GM12864 (cell line): ENCODE measurements around the gene INTS11.
"Not testable (repeated sequence)": the region's sequence is repeated elsewhere in the genome, so short reads cannot be mapped to it uniquely, and the experiment has no call there.

Experiments used
- DNase-seq: peaks from one replicate; pipeline ENCODE4 v3.0.0-alpha.2; 2011; ENCODE audit warnings: low read depth
- H3K4me3 ChIP-seq: 2 replicates; pipeline ENCODE4 v1.5.1; 2011; ENCODE audit warnings: mild to moderate bottlenecking, low read depth, low read length, control low read depth
- TF ChIP-seq, protein P1 (sequence below): IDR thresholded peaks from 2 replicates; pipeline ENCODE4 v1.5.1; 2011; ENCODE audit warnings: low read depth, mild to moderate bottlenecking, moderate library complexity, low read length, control low read depth, inconsistent platforms; ENCODE audit errors: missing control alignments

Gene INTS11

DNA sequence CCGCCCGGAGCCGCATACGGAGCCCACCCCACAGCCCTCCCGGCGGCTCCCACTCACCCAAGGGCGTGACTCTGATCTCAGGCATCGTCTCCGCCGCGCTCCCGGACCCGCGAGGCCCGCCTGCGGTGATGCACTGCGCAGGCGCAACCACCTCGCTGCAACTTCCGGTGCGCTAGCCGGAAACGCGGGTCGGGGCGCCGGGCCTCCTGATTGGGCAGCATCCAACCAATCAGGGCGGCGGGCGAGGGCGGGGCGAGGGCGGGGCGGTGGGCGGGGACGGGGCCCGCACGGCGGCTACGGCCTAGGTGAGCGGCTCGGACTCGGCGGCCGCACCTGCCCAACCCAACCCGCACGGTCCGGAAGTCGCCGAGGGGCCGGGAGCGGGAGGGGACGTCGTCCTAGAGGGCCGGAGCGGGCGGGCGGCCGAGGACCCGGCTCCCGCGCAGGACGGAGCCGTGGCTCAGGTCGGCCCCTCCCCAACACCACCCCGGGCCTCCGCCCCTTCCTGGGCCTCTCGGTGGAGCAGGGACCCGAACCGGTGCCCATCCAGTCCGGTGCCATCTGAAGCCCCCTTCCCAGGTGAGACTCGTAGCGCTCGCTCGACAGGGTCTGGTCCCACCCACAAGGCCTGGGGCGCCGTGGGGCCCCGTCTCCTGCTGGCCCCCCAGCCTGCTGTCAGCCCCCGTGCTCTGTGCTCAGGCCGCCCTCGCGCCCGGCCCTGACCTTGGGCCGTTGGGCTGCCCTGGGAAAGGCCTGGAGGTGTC is at the start of gene INTS11, which contains the start of gene CPTP:
Gene INTS11 (minus strand): TSS at position 137 of the 764 bp plus-strand sequence. CDS start 52 bp downstream, at position 85.
Gene CPTP (plus strand): TSS at position 279 of the 764 bp plus-strand sequence. CDS start 2,109 bp downstream, outside the sequence.
- TF ChIP-seq, protein P1, sequence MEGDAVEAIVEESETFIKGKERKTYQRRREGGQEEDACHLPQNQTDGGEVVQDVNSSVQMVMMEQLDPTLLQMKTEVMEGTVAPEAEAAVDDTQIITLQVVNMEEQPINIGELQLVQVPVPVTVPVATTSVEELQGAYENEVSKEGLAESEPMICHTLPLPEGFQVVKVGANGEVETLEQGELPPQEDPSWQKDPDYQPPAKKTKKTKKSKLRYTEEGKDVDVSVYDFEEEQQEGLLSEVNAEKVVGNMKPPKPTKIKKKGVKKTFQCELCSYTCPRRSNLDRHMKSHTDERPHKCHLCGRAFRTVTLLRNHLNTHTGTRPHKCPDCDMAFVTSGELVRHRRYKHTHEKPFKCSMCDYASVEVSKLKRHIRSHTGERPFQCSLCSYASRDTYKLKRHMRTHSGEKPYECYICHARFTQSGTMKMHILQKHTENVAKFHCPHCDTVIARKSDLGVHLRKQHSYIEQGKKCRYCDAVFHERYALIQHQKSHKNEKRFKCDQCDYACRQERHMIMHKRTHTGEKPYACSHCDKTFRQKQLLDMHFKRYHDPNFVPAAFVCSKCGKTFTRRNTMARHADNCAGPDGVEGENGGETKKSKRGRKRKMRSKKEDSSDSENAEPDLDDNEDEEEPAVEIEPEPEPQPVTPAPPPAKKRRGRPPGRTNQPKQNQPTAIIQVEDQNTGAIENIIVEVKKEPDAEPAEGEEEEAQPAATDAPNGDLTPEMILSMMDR, result no peak
- H3K4me3 ChIP-seq, result peak within 1 kb of the TSS; percentile 97
- DNase-seq, result peak; percentile 69

DNA sequence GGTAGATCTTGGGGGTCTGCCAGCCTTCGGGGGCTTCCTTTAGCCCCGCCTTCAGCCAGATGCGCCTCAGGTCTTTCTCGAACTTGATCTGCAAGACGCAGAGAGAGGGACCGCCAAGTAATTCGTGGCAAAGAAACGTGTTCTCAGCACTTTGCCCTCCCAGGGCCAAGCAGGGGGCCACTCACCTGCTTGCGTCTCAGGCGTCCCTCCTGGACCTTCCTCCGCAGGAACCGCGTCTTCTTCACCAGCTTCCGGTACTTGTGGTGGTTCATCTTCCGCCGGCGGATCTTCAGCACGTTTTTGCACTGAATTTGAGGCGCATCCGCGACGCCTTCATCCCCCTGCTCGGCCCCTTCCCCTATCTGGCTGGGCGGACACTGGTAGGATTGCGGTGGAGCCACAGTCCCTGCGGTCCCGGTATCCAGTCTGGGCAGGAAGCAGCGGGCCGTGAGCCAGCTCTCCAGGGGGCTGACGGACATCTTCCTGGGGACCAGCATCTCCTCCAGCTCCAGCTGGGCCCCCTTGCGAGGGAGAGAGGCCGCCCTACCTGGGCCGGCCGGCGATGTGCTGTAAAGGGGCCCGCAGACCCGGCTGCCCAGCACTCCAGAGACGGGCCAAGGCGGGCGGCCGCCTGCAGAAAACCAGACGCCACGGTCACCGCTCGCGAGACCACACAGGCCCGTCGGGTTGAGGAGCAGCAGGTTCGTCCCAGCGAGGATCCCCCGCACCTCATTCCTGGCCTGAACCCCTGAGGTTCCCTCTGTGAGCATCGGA is 49.5 kb upstream of the INTS11 start:
- TF ChIP-seq, protein P1, result no peak
- no peak for DNase-seq
- peak overlapping the region; percentile 96 for H3K4me3 ChIP-seq

DNA sequence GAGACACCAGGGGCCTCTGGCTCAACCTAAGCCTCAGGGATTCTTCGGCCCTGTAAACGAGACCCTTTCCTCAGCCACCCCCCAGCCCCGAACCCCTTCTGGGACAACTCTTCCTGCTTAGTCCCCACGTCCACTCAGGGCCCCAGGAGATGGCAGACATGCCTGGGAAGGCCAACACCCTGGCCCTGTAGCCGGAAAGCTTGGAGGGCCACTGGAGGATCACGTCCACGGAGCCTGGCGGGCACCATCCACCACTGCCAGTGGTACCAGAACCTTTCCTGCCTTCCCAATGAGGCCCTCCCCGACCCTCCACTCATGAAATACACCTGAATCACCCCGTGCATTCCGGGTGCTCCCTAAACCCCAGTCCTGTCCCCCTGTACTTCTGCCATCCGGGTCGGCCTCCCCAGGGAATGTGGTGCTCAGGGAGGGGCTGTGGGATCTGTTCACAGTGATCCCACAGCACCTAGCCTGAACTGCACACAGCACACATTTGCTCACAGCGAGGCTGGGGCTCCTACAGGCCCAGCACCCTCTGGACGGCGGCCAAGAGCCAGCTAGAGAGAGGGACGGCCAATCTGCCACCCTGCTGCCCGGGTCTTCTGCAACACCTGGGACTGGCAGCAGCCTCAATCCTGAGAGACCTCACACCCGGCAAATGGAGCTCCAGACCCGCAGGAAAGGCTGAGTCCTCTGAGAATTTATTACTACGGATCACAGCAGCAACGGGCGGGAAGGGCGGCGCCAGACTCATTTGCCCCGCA is 48.8 kb upstream of the INTS11 start:
- DNase-seq, result no peak
- TF ChIP-seq, protein P1, result no peak
- peak overlapping the region; percentile 96; the same call in 1 of the 2 replicates for H3K4me3 ChIP-seq

DNA sequence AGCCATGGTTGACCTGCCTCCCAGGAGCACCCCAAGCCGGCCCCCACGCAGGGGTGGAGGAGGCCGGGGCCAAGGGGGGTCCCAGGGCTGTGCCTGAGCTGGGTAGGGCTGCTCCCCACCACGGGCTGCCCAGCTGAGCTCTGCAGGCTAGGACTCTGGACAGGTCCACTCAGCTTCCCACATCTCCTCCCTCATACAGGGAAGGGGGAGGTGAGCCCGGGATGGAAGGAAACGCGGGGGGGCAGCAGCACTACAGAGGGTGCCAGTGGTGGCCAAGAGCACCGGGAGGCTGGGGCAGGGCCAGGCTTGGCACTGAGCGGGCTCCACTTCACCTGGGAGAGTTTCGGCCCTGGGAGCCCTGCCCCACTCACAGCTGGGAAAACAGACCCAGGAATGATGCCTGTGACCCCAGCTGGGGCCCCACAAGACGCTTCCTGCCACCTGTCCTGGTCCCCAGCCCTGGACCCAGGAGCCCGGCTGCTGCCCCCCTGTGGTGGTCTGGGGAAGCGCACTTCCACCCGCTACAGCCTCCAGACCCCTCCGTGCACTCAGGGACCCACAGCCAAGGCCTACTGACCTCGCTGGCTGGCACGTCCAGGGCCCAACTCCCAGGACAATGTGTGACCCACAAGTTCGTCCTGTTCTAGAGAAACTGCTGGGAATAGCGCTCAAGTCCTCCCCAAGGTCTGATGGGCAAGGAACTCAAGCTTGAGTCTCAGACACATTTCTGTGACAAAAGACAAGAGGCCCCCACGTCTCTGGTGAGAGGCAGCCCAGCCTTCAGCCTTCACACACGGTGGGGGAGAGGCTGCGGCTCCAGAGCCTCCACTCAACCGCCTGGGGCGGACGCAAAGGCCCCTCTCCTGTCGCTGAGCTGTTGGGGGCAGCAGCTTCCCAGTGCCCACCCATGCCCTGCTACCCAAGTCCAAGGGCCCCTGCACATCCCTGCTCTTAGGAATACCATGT is 47.6 kb upstream of the INTS11 start:
- no peak for DNase-seq
- TF ChIP-seq, protein P1, result peak; percentile 96
- no peak overlapping the region for H3K4me3 ChIP-seq

DNA sequence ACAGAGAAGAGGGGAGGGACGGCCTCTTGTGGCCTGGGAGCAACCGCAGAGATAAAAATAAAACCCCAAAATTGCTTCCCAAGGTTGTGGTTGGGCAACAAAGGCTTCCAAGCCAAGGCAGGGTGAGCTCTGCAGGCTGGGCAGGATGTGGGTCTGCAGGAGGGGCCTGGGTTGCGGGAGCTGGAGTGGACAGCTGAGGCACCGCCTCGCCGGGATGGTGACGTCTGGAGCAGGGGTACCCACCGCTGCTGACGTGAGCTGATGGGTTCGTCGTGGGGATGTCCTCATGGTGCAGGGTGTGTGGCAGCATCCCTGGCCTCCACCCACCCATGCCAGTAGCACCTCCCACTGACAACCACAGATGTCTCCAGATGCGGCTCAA is 46.9 kb upstream of the INTS11 start:
- TF ChIP-seq, protein P1, result no peak
- H3K4me3 ChIP-seq, result no peak overlapping the region
- DNase-seq, result no peak

DNA sequence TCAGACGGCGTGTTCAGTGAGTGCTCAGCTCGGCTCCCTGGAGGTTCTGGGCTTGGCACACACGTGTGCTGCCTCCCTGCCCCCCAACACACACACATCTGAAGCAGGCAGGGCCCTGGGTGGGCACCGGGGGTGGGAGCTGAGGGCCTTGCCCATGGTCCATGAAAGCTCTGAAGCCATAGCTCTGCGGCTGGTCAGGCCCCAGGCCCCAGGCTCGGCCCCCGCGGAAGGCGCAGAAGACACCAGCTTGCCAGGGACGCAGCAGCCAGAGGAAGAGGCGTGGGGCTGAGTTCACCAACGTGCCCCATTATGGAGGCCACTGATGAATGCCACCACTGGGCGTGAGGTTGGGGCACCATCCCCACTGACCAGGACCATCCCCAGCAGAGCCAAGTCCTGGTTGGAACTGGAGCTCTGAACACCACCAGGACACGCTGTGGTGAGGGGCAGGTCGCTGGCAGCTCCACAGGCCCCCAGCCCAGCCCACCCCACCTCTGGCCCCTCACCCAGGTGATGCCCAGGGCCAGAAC is 46.4 kb upstream of the INTS11 start:
- TF ChIP-seq, protein P1, result no peak
- DNase-seq, result no peak
- H3K4me3 ChIP-seq, result no peak overlapping the region

DNA sequence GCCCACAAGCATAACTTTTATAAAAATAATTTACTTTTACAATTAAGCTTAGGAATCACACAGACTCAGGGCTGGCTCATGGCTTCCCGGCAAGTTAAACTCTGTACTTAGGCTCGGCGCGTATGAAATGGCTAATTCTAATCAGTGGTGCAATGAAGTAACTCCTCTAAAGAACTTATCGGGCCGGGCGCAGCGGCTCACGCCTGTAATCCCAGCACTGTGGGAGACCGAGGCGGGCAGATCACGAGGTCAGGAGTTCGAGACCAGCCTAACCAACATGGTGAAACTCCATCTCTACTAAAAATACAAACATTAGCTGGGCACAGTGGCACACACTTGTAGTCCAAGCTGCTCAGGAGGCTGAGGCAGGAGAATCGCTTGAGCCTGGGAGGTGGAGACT is 45.6 kb upstream of the INTS11 start:
- DNase-seq, H3K4me3 ChIP-seq: not testable (repeated sequence)
